ENCODE measurements around the gene CCDC63.
"Not testable (repeated sequence)": the region's sequence is repeated elsewhere in the genome, so short reads cannot be mapped to it uniquely, and the experiment has no call there.

CCDC63 gene

GRCh38 chr12:110940296-110940695, 93.5 kb downstream of the CCDC63 start:
- no peaks in the 10 kb centered on the region for H3K36me3 ChIP-seq (ENCODE audit: low read depth)
- no peak for TF ChIP-seq CTCF (IDR thresholded peaks at IDR 0.05; ENCODE audit: poor library complexity, severe bottlenecking)
- H3K27me3 ChIP-seq (ENCODE audit: insufficient read depth, poor library complexity, severe bottlenecking) = no peaks in the 10 kb centered on the region
- ATAC-seq (ENCODE audit: low read depth) (no peak), DNase-seq (ENCODE audit: low spot score) (no peak)
- H3K27ac ChIP-seq (ENCODE audit: poor library complexity, severe bottlenecking) = no peak overlapping the region
- H3K4me3 ChIP-seq (ENCODE audit: severe bottlenecking) = no peak overlapping the region
- peaks cover 10% of the 10 kb centered on the region for H3K4me1 ChIP-seq (ENCODE audit: insufficient read depth, poor library complexity, severe bottlenecking)
- H3K9me3 ChIP-seq (ENCODE audit: severe bottlenecking) = no peaks in the 10 kb centered on the region

GRCh38 chr12:110940933-110941332, 94.1 kb downstream of the CCDC63 start:
- H3K4me1 ChIP-seq (ENCODE audit: insufficient read depth, poor library complexity, severe bottlenecking) = peaks cover 9% of the 10 kb centered on the region
- H3K36me3 ChIP-seq (ENCODE audit: low read depth) = no peaks in the 10 kb centered on the region
- no peak for TF ChIP-seq CTCF (IDR thresholded peaks at IDR 0.05; ENCODE audit: poor library complexity, severe bottlenecking)
- H3K27ac ChIP-seq (ENCODE audit: poor library complexity, severe bottlenecking) = no peak overlapping the region
- ATAC-seq (ENCODE audit: low read depth) (no peak), DNase-seq (ENCODE audit: low spot score) (no peak)
- no peak overlapping the region for H3K4me3 ChIP-seq (ENCODE audit: severe bottlenecking)
- H3K27me3 ChIP-seq (ENCODE audit: insufficient read depth, poor library complexity, severe bottlenecking) = no peaks in the 10 kb centered on the region
- H3K9me3 ChIP-seq (ENCODE audit: severe bottlenecking) = no peaks in the 10 kb centered on the region

GRCh38 chr12:110941391-110941790, 94.6 kb downstream of the CCDC63 start:
- Histone ChIP-seq H3K36me3 (ENCODE audit: low read depth) (no peaks in the 10 kb centered on the region), H3K27me3 (ENCODE audit: insufficient read depth, poor library complexity, severe bottlenecking) (no peaks in the 10 kb centered on the region), H3K4me1 (ENCODE audit: insufficient read depth, poor library complexity, severe bottlenecking) (peaks cover 9% of the 10 kb centered on the region), H3K27ac (ENCODE audit: poor library complexity, severe bottlenecking) (no peak overlapping the region), H3K4me3 (ENCODE audit: severe bottlenecking) (no peak overlapping the region), H3K9me3 (ENCODE audit: severe bottlenecking) (no peaks in the 10 kb centered on the region)
- ATAC-seq (ENCODE audit: low read depth) (no peak), DNase-seq (ENCODE audit: low spot score) (no peak)
- TF ChIP-seq CTCF (IDR thresholded peaks at IDR 0.05; ENCODE audit: poor library complexity, severe bottlenecking) = no peak

- Histone ChIP-seq H3K27ac (ENCODE audit: poor library complexity, severe bottlenecking) (no peak overlapping the region), H3K36me3 (ENCODE audit: low read depth) (no peaks in the 10 kb centered on the region), H3K4me1 (ENCODE audit: insufficient read depth, poor library complexity, severe bottlenecking) (no peaks in the 10 kb centered on the region), H3K4me3 (ENCODE audit: severe bottlenecking) (no peak overlapping the region), H3K9me3 (ENCODE audit: severe bottlenecking) (no peaks in the 10 kb centered on the region), H3K27me3 (ENCODE audit: insufficient read depth, poor library complexity, severe bottlenecking) (no peaks in the 10 kb centered on the region)
- DNase-seq (ENCODE audit: low spot score) (no peak), ATAC-seq (ENCODE audit: low read depth) (no peak)
- no peak for TF ChIP-seq CTCF (IDR thresholded peaks at IDR 0.05; ENCODE audit: poor library complexity, severe bottlenecking)
These were observed 96.6 kb downstream of the CCDC63 start for GRCh38 chr12:110943373-110943772.

- Histone ChIP-seq H3K4me3 (ENCODE audit: severe bottlenecking) (no peak overlapping the region), H3K27me3 (ENCODE audit: insufficient read depth, poor library complexity, severe bottlenecking) (no peaks in the 10 kb centered on the region), H3K27ac (ENCODE audit: poor library complexity, severe bottlenecking) (no peak overlapping the region), H3K4me1 (ENCODE audit: insufficient read depth, poor library complexity, severe bottlenecking) (no peaks in the 10 kb centered on the region), H3K9me3 (ENCODE audit: severe bottlenecking) (peaks cover 1% of the 10 kb centered on the region), H3K36me3 (ENCODE audit: low read depth) (no peaks in the 10 kb centered on the region)
- ATAC-seq (ENCODE audit: low read depth) (no peak), DNase-seq (ENCODE audit: low spot score) (no peak)
- TF ChIP-seq CTCF (IDR thresholded peaks at IDR 0.05; ENCODE audit: poor library complexity, severe bottlenecking) = no peak
These were observed 101.3 kb downstream of the CCDC63 start for GRCh38 chr12:110948041-110948440.

GRCh38 chr12:110950466-110950865, 103.7 kb downstream of the CCDC63 start:
- not testable (repeated sequence) for H3K27ac ChIP-seq (ENCODE audit: poor library complexity, severe bottlenecking); H3K27me3 ChIP-seq (ENCODE audit: insufficient read depth, poor library complexity, severe bottlenecking); H3K4me3 ChIP-seq (ENCODE audit: severe bottlenecking); H3K4me1 ChIP-seq (ENCODE audit: insufficient read depth, poor library complexity, severe bottlenecking); H3K9me3 ChIP-seq (ENCODE audit: severe bottlenecking); ATAC-seq (ENCODE audit: low read depth); DNase-seq (ENCODE audit: low spot score); H3K36me3 ChIP-seq (ENCODE audit: low read depth)

- DNase-seq (ENCODE audit: low spot score); ATAC-seq (ENCODE audit: low read depth): not testable (repeated sequence)
These were observed 104.1 kb downstream of the CCDC63 start for GRCh38 chr12:110950867-110951266.

More at GRCh38 chr12:110950867-110951266, 104.1 kb downstream of the CCDC63 start:
- H3K4me3 ChIP-seq (ENCODE audit: severe bottlenecking); H3K9me3 ChIP-seq (ENCODE audit: severe bottlenecking); H3K27me3 ChIP-seq (ENCODE audit: insufficient read depth, poor library complexity, severe bottlenecking); H3K36me3 ChIP-seq (ENCODE audit: low read depth); H3K27ac ChIP-seq (ENCODE audit: poor library complexity, severe bottlenecking); H3K4me1 ChIP-seq (ENCODE audit: insufficient read depth, poor library complexity, severe bottlenecking): not testable (repeated sequence)

Measured in RWPE2 (cell line).